ENCODE results near the gene PPRC1.

DNA sequence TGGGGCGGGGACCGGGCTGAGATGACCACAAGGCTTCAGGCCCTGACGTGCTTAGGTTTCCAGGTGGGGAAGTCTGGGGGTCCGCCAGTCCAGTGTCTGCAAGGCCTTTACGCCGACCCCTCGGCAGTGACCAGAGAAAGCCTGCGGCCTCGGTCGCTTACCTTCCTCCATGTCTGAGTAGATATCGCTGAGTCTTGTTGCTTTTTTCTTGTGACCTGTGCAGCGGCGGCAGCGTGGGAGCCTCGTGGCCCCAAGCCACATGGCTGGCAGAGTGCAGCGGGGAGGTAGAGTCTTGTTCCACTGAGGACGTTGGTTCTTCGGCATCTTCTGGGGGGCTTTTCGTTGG, 19.7 kb downstream of the PPRC1 start:
- TF ChIP-seq, protein P1, sequence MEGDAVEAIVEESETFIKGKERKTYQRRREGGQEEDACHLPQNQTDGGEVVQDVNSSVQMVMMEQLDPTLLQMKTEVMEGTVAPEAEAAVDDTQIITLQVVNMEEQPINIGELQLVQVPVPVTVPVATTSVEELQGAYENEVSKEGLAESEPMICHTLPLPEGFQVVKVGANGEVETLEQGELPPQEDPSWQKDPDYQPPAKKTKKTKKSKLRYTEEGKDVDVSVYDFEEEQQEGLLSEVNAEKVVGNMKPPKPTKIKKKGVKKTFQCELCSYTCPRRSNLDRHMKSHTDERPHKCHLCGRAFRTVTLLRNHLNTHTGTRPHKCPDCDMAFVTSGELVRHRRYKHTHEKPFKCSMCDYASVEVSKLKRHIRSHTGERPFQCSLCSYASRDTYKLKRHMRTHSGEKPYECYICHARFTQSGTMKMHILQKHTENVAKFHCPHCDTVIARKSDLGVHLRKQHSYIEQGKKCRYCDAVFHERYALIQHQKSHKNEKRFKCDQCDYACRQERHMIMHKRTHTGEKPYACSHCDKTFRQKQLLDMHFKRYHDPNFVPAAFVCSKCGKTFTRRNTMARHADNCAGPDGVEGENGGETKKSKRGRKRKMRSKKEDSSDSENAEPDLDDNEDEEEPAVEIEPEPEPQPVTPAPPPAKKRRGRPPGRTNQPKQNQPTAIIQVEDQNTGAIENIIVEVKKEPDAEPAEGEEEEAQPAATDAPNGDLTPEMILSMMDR (IDR thresholded peaks at IDR 0.05), result no peak
- no peak for TF ChIP-seq TCF7L2 (IDR thresholded peaks at IDR 0.05; ENCODE audit: low read depth, low read length)
